A549 (cell line): ENCODE data around the gene PCSK5. TPM values are rescaled to one million over a fixed set of nuclear protein-coding genes. Genes with fewer than 3 reads are reported as not detected.

Experiments
- ATAC-seq, 2 experiments: fragments of 200-7000 bp in 1 of 2; fragments of >200 bp in 1 of 2; cut with Nextera tagmentation in 1 of 2; cut with Tn5 transposase in 1 of 2; 3 replicates each; pipeline versions ENCODE4 v1.8.0 to v1.9.1; 2018 to 2020; ENCODE audit warnings: mild to moderate bottlenecking in 1 of 2, moderate library complexity in 1 of 2
- CTCF ChIA-PET: fragments of 300-600 bp; sonication (Branson Sonifier 250); formaldehyde crosslinking; extraction: SDS; loops from one replicate; lab custom pipeline; 2021; ENCODE audit warnings: antibody characterized with exemption, inconsistent platforms; lab: Yijun Ruan, JAX
- POLR2A ChIA-PET: fragments of 350-600 bp; formaldehyde crosslinking; extraction: SDS; loops from one replicate; lab custom pipeline; 2021; ENCODE audit warnings: antibody characterized with exemption, inconsistent platforms; lab: Yijun Ruan, JAX
- DNase-seq, 2 experiments: peaks; one replicate each; pipeline versions ENCODE4 v3.0.0 to v3.0.0-alpha.2; 2011 to 2016; ENCODE audit warnings: low read depth in 1 of 2, low spot score in 1 of 2
- FAIRE-seq: peaks from 2 replicates; lab custom pipeline; 2011; peaks lifted over from hg19 to GRCh38; lab: Jason Lieb, UNC
- H3K27ac ChIP-seq, 2 experiments: fragments of >200 bp; sonication (Bioruptor Twin); formaldehyde crosslinking; 3 replicates each; pipeline ENCODE4 v1.5.1; 2016 to 2017
- H3K4me1 ChIP-seq: fragments of >200 bp; sonication (Bioruptor Twin); formaldehyde crosslinking; 3 replicates; pipeline ENCODE4 v1.6.1; 2016
- H3K4me2 ChIP-seq: fragments of >200 bp; sonication (Bioruptor Twin); formaldehyde crosslinking; 3 replicates; pipeline ENCODE4 v1.6.1; 2016
- H3K4me3 ChIP-seq: fragments of >200 bp; sonication (Bioruptor Twin); formaldehyde crosslinking; 3 replicates; pipeline ENCODE4 v1.5.1; 2016
- H3K9me3 ChIP-seq: fragments of >200 bp; sonication (Bioruptor Twin); formaldehyde crosslinking; 3 replicates; pipeline ENCODE4 v1.6.1; 2016
- BCL3 ChIP-seq: fragments of >200 bp; sonication (Bioruptor Twin); formaldehyde crosslinking; IDR thresholded peaks from 3 replicates; pipeline ENCODE4 v1.6.1; 2016
- BHLHE40 ChIP-seq: IDR thresholded peaks from 2 replicates; pipeline ENCODE4 v1.6.1; 2012; ENCODE audit warnings: low read depth, low read length, inconsistent platforms
- CBX2 ChIP-seq: fragments of 200-600 bp; sonication (generic); IDR thresholded peaks from 2 replicates; pipeline ENCODE4 v1.6.1; 2016; ENCODE audit warnings: low read depth, mild to moderate bottlenecking, borderline replicate concordance
- CBX8 ChIP-seq: fragments of 200-600 bp; sonication (generic); IDR thresholded peaks from 2 replicates; pipeline ENCODE4 v1.6.1; 2016
- CHD2 ChIP-seq: fragments of 150-350 bp; IDR thresholded peaks from 2 replicates; pipeline ENCODE4 v1.6.1; 2014; ENCODE audit warnings: low read length; ENCODE audit not compliant: partially characterized antibody
- CHD4 ChIP-seq: fragments of 200-600 bp; sonication (generic); IDR thresholded peaks from 2 replicates; pipeline ENCODE4 v1.6.1; 2016; ENCODE audit warnings: antibody characterized with exemption, mild to moderate bottlenecking, borderline replicate concordance
- E2F6 ChIP-seq: IDR thresholded peaks from 2 replicates; pipeline ENCODE4 v1.6.1; 2012; ENCODE audit warnings: low read depth, borderline replicate concordance
- EHMT2 ChIP-seq: fragments of 200-600 bp; sonication (generic); IDR thresholded peaks from 2 replicates; pipeline ENCODE4 v1.6.1; 2016; ENCODE audit warnings: antibody characterized with exemption, low read depth, mild to moderate bottlenecking, moderate library complexity
- EP300 ChIP-seq, 2 experiments: fragments of >200 bp; sonication (Bioruptor Twin); formaldehyde crosslinking; IDR thresholded peaks; 2 replicates in 1 of 2; 3 replicates in 1 of 2; pipeline ENCODE4 v1.6.1; 2016 to 2017
- JUN ChIP-seq, 2 experiments: fragments of >200 bp; sonication (Bioruptor Twin); formaldehyde crosslinking; IDR thresholded peaks; 2 replicates in 1 of 2; 3 replicates in 1 of 2; pipeline ENCODE4 v1.6.1; 2016 to 2017
- JUNB ChIP-seq: fragments of >200 bp; sonication (Bioruptor Twin); formaldehyde crosslinking; IDR thresholded peaks from 2 replicates; pipeline ENCODE4 v1.6.1; 2016
- KDM5A ChIP-seq: fragments of 200-600 bp; sonication (generic); IDR thresholded peaks from 2 replicates; pipeline ENCODE4 v1.6.1; 2016; ENCODE audit warnings: antibody characterized with exemption, mild to moderate bottlenecking
- PHF8 ChIP-seq: fragments of 200-600 bp; sonication (generic); IDR thresholded peaks from 2 replicates; pipeline ENCODE4 v1.6.1; 2016; ENCODE audit warnings: low read depth, mild to moderate bottlenecking, antibody characterized with exemption, moderate library complexity, borderline replicate concordance
- RFX5 ChIP-seq: fragments of 450-650 bp; IDR thresholded peaks from 2 replicates; pipeline ENCODE4 v1.7.1; 2014; ENCODE audit warnings: antibody characterized with exemption, mild to moderate bottlenecking, moderate library complexity
- SMC3 ChIP-seq: fragments of >200 bp; sonication (Bioruptor Twin); formaldehyde crosslinking; IDR thresholded peaks from 3 replicates; pipeline ENCODE4 v1.6.1; 2018; ENCODE audit warnings: inconsistent platforms
- TP53 ChIP-seq: fragments of 250-450 bp; sonication (Bioruptor Pico); IDR thresholded peaks from 2 replicates; pipeline ENCODE4 v1.5.0; 2021; ENCODE audit warnings: mild to moderate bottlenecking, moderate library complexity
- ZNF302 ChIP-seq: fragments of 250-450 bp; sonication (Bioruptor Pico); IDR thresholded peaks from 2 replicates; pipeline ENCODE4 v1.9.0; 2021; ENCODE audit warnings: inconsistent platforms, mild to moderate bottlenecking, moderate library complexity
- WGBS: methylation state at CpG from one replicate; pipeline ENCODE4 v1.1.6; 2017; ENCODE audit errors: missing lambda C conversion rate; 5-methylcytosine and 5-hydroxymethylcytosine counted together
- polyA plus RNA-seq, 4 experiments: library from polyadenylated mRNA; depleted of rRNA in 3 of 4; stranded (reverse); fragments of >200 nt; fragmentation: RNase III in 1 of 4; extraction: RNeasy Plus Mini Kit Qiagen cat#74134 plus additional on column Dnase treatment in 1 of 4; gene quantifications; 2 replicates in 3 of 4; 3 replicates in 1 of 4; pipeline ENCODE4 v1.2.3, GENCODE V29; 2011 to 2017
- TF ChIP-seq, protein P1 (sequence below): fragments of 200-600 bp; sonication (generic); IDR thresholded peaks from 2 replicates; pipeline ENCODE4 v1.6.1; 2016; ENCODE audit warnings: antibody characterized with exemption, mild to moderate bottlenecking, moderate library complexity
- TF ChIP-seq, protein P2 (sequence below): fragments of >200 bp; sonication (Bioruptor Twin); formaldehyde crosslinking; IDR thresholded peaks from 3 replicates; pipeline ENCODE4 v1.5.1; 2016
- TF ChIP-seq, protein P3 (sequence below): fragments of 250-450 bp; sonication (Bioruptor Pico); IDR thresholded peaks from 2 replicates; pipeline ENCODE4 v1.5.0; 2020; ENCODE audit warnings: low read depth, mild to moderate bottlenecking, moderate library complexity
- TF ChIP-seq, protein P4 (sequence below): IDR thresholded peaks from 2 replicates; pipeline ENCODE4 v1.6.1; 2012

PCSK5 gene
- polyA plus RNA-seq, 2 of the 4 experiments (the other 2 are of a cell fraction), result 1.3 to 6.7 TPM

DNA sequence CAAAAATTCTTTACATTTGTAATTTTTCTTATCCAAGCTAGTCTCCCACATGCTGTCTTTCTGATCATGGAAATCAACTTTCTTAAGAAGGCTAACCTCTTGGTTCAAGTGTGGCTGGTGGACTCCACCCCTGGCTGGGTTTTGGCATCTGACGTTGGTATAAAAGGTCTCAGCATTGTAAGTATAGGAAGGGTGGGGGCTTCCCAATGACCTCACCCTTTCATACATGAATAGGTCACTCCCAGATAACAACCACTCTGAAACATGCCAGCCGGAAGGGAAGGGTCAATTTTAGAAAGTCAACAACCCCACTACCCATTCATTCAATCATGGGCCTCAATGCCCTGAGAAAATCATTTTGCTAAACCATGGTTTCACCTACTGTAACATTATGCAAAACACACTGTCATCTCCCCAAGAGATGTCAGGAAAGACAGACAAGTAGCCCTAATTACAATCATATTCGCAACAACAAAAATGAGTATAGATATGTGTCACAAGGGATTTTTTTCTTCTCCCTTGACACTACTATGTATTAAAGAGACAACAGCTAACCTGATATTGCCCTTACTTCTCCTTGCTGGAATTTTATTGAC lies 31.9 kb upstream of the PCSK5 start:
- Histone ChIP-seq H3K4me2 (no peak overlapping the region), H3K4me3 (no peak overlapping the region), H3K4me1 (no peaks in the 10 kb centered on the region), H3K9me3 (no peaks in the 10 kb centered on the region), H3K27ac (no peak overlapping the region)
- DNase-seq (no peak), ATAC-seq (no peak), FAIRE-seq (no peak)
- 13% methylated on average over 3 of the region's 3 CpGs for WGBS
- POLR2A ChIA-PET, result no interaction called here
- TF ChIP-seq RFX5, result no peak
- TF ChIP-seq BCL3, result no peak
- TF ChIP-seq, protein P1, sequence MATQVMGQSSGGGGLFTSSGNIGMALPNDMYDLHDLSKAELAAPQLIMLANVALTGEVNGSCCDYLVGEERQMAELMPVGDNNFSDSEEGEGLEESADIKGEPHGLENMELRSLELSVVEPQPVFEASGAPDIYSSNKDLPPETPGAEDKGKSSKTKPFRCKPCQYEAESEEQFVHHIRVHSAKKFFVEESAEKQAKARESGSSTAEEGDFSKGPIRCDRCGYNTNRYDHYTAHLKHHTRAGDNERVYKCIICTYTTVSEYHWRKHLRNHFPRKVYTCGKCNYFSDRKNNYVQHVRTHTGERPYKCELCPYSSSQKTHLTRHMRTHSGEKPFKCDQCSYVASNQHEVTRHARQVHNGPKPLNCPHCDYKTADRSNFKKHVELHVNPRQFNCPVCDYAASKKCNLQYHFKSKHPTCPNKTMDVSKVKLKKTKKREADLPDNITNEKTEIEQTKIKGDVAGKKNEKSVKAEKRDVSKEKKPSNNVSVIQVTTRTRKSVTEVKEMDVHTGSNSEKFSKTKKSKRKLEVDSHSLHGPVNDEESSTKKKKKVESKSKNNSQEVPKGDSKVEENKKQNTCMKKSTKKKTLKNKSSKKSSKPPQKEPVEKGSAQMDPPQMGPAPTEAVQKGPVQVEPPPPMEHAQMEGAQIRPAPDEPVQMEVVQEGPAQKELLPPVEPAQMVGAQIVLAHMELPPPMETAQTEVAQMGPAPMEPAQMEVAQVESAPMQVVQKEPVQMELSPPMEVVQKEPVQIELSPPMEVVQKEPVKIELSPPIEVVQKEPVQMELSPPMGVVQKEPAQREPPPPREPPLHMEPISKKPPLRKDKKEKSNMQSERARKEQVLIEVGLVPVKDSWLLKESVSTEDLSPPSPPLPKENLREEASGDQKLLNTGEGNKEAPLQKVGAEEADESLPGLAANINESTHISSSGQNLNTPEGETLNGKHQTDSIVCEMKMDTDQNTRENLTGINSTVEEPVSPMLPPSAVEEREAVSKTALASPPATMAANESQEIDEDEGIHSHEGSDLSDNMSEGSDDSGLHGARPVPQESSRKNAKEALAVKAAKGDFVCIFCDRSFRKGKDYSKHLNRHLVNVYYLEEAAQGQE, result no peak
- TF ChIP-seq, protein P2, sequence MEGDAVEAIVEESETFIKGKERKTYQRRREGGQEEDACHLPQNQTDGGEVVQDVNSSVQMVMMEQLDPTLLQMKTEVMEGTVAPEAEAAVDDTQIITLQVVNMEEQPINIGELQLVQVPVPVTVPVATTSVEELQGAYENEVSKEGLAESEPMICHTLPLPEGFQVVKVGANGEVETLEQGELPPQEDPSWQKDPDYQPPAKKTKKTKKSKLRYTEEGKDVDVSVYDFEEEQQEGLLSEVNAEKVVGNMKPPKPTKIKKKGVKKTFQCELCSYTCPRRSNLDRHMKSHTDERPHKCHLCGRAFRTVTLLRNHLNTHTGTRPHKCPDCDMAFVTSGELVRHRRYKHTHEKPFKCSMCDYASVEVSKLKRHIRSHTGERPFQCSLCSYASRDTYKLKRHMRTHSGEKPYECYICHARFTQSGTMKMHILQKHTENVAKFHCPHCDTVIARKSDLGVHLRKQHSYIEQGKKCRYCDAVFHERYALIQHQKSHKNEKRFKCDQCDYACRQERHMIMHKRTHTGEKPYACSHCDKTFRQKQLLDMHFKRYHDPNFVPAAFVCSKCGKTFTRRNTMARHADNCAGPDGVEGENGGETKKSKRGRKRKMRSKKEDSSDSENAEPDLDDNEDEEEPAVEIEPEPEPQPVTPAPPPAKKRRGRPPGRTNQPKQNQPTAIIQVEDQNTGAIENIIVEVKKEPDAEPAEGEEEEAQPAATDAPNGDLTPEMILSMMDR, result no peak
- TF ChIP-seq SMC3, result no peak
- TF ChIP-seq KDM5A, result no peak
- TF ChIP-seq ZNF302 (CRISPR knock-in tag), result no peak
- no peak for TF ChIP-seq BHLHE40
- TF ChIP-seq CHD4, result no peak
- no peak for TF ChIP-seq TP53 (CRISPR knock-in tag)
- TF ChIP-seq CHD2, result no peak
- TF ChIP-seq PHF8, result no peak
- TF ChIP-seq JUN (IDR thresholded peaks at IDR 0.05), result no peak
- no peak for TF ChIP-seq JUNB
- no peak for TF ChIP-seq CBX8
- TF ChIP-seq, protein P3, sequence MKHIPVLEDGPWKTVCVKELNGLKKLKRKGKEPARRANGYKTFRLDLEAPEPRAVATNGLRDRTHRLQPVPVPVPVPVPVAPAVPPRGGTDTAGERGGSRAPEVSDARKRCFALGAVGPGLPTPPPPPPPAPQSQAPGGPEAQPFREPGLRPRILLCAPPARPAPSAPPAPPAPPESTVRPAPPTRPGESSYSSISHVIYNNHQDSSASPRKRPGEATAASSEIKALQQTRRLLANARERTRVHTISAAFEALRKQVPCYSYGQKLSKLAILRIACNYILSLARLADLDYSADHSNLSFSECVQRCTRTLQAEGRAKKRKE (CRISPR knock-in tag), result no peak
- CTCF ChIA-PET, result no interaction called here

DNA sequence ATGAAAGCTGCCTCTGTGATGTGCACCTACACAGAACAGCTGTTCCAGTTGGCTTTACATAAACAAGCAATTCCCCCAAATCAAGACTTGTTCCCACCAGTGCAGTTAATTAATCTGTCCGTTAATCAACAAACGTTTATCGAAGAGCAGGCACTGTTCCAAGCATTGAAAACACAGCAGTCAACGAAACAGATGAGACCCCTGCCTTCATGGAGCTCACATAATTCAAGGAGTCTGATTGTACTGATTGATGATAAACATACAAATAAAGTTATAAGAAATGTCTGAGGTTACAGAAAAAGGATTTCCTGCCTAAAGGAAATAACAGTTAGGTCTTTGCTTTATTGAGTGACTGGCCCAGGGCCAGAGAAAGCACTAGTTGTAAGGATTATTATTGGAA lies 26.2 kb upstream of the PCSK5 start:
- no peak for FAIRE-seq
- no peak for ATAC-seq
- no peaks in the 10 kb centered on the region for H3K4me1 ChIP-seq
- WGBS, result 0% methylated on average over 4 of the region's 4 CpGs
- H3K9me3 ChIP-seq, result no peaks in the 10 kb centered on the region
- no peak overlapping the region for H3K4me3 ChIP-seq
- ChIA-PET CTCF (interaction anchor here (1.4 to 4.3 kb wide), 4 partner anchors 9 to 599 kb away, joined by 3 to 19 read pairs (median 6); no protein-coding TSS in a partner anchor), POLR2A (no interaction called here)
- no peak for TF ChIP-seq EP300 (IDR thresholded peaks at IDR 0.05)
- TF ChIP-seq E2F6, result no peak
- TF ChIP-seq, protein P4, sequence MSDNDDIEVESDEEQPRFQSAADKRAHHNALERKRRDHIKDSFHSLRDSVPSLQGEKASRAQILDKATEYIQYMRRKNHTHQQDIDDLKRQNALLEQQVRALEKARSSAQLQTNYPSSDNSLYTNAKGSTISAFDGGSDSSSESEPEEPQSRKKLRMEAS, result no peak
- no peak for TF ChIP-seq EHMT2
- no peak for TF ChIP-seq CBX2
- no peak overlapping the region for H3K4me2 ChIP-seq
- no peak for DNase-seq
- no peak overlapping the region for H3K27ac ChIP-seq
